HepG2 (cell line): Measurements from ENCODE around the gene RLN3. TPM values are rescaled to one million over a fixed set of nuclear protein-coding genes. Genes with fewer than 3 reads are reported as not detected.

Experiments used
- KDM1A ChIP-seq: IDR thresholded peaks from 2 replicates; pipeline ENCODE4 v1.6.1; 2016; ENCODE audit warnings: missing compliant biosample characterization
- MBD4 ChIP-seq: IDR thresholded peaks from 2 replicates; pipeline ENCODE4 v1.6.1; 2012; ENCODE audit warnings: low read length, inconsistent platforms, borderline replicate concordance
- NKX3-1 ChIP-seq: sonication (generic); formaldehyde crosslinking; IDR thresholded peaks from 2 replicates; pipeline ENCODE4 v1.5.0; 2020; ENCODE audit warnings: missing genetic modification reagents
- XBP1 ChIP-seq: sonication (generic); formaldehyde crosslinking; IDR thresholded peaks from 2 replicates; pipeline ENCODE4 v1.5.0; 2020; ENCODE audit warnings: missing genetic modification reagents
- ZNF569 ChIP-seq: sonication (generic); formaldehyde crosslinking; IDR thresholded peaks from 2 replicates; pipeline ENCODE4 v1.5.0; 2020; ENCODE audit warnings: mild to moderate bottlenecking, missing genetic modification reagents, moderate library complexity, borderline replicate concordance
- ZNF598 ChIP-seq: sonication (generic); formaldehyde crosslinking; IDR thresholded peaks from 2 replicates; pipeline ENCODE4 v1.5.1; 2020; ENCODE audit warnings: mild to moderate bottlenecking, missing genetic modification reagents, borderline replicate concordance
- ZNF672 ChIP-seq: sonication (generic); formaldehyde crosslinking; IDR thresholded peaks from 2 replicates; pipeline ENCODE4 v1.8.1; 2022; ENCODE audit warnings: missing genetic modification reagents
- polyA plus RNA-seq, 8 experiments: library from polyadenylated mRNA; depleted of rRNA in 3 of 8; stranded (reverse) in 7 of 8; unstranded in 1 of 8; fragments of >200 nt; fragmentation: Illumina TruSeq in 4 of 8; extraction: Trizol in 4 of 8; gene quantifications; 2 replicates each; pipeline versions ENCODE4 v1.2.1 to v1.2.3, GENCODE V29; 2011 to 2016; ENCODE audit warnings: low read depth in 4 of 8, missing spikeins in 1 of 8, mixed read lengths in 1 of 8; ENCODE audit not compliant: insufficient read depth in 1 of 8
- total RNA-seq, 5 experiments: library from RNA; depleted of rRNA; stranded (reverse); fragments of >200 nt; fragmentation: Illumina TruSeq; extraction: Trizol; gene quantifications; 2 replicates each; pipeline ENCODE4 v1.2.3, GENCODE V29; 2016; ENCODE audit warnings: low read depth in 1 of 5
- TF ChIP-seq, protein P1 (sequence below): sonication (generic); formaldehyde crosslinking; IDR thresholded peaks from 2 replicates; pipeline ENCODE4 v1.4.0; 2020; ENCODE audit warnings: missing genetic modification reagents
- TF ChIP-seq, protein P2 (sequence below): sonication (generic); formaldehyde crosslinking; IDR thresholded peaks from 2 replicates; pipeline ENCODE4 v1.9.0; 2021; ENCODE audit warnings: missing genetic modification reagents, borderline replicate concordance
- TF ChIP-seq, protein P3 (sequence below), 2 experiments: sonication (generic) in 1 of 2; formaldehyde crosslinking in 1 of 2; IDR thresholded peaks; 2 replicates each; pipeline versions ENCODE4 v1.6.1 to v1.9.0; 2014 to 2022; ENCODE audit warnings: antibody characterized with exemption in 1 of 2, borderline replicate concordance in 1 of 2, inconsistent platforms in 1 of 2, low read depth in 1 of 2, missing genetic modification reagents in 1 of 2
- TF ChIP-seq, protein P4 (sequence below): sonication (generic); formaldehyde crosslinking; IDR thresholded peaks from 2 replicates; pipeline ENCODE4; 2020; ENCODE audit warnings: missing genetic modification reagents, mild to moderate bottlenecking, borderline replicate concordance

Gene RLN3
- total and polyA plus RNA-seq, 2 of the 13 experiments (the other 11 are each of a cell fraction or from before 2014, with no cell fraction given): not detected

GRCh38 chr19:14006766-14007562 is 21.0 kb upstream of the RLN3 start (continued):
- TF ChIP-seq, protein P1, sequence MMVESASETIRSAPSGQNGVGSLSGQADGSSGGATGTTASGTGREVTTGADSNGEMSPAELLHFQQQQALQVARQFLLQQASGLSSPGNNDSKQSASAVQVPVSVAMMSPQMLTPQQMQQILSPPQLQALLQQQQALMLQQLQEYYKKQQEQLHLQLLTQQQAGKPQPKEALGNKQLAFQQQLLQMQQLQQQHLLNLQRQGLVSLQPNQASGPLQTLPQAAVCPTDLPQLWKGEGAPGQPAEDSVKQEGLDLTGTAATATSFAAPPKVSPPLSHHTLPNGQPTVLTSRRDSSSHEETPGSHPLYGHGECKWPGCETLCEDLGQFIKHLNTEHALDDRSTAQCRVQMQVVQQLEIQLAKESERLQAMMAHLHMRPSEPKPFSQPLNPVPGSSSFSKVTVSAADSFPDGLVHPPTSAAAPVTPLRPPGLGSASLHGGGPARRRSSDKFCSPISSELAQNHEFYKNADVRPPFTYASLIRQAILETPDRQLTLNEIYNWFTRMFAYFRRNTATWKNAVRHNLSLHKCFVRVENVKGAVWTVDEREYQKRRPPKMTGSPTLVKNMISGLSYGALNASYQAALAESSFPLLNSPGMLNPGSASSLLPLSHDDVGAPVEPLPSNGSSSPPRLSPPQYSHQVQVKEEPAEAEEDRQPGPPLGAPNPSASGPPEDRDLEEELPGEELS (CRISPR knock-in tag): no peak
- no peak for TF ChIP-seq NKX3-1 (CRISPR knock-in tag)
- peak; percentile 19; the same call in 1 of the 2 replicates for TF ChIP-seq ZNF598 (CRISPR knock-in tag)
- TF ChIP-seq, protein P2, sequence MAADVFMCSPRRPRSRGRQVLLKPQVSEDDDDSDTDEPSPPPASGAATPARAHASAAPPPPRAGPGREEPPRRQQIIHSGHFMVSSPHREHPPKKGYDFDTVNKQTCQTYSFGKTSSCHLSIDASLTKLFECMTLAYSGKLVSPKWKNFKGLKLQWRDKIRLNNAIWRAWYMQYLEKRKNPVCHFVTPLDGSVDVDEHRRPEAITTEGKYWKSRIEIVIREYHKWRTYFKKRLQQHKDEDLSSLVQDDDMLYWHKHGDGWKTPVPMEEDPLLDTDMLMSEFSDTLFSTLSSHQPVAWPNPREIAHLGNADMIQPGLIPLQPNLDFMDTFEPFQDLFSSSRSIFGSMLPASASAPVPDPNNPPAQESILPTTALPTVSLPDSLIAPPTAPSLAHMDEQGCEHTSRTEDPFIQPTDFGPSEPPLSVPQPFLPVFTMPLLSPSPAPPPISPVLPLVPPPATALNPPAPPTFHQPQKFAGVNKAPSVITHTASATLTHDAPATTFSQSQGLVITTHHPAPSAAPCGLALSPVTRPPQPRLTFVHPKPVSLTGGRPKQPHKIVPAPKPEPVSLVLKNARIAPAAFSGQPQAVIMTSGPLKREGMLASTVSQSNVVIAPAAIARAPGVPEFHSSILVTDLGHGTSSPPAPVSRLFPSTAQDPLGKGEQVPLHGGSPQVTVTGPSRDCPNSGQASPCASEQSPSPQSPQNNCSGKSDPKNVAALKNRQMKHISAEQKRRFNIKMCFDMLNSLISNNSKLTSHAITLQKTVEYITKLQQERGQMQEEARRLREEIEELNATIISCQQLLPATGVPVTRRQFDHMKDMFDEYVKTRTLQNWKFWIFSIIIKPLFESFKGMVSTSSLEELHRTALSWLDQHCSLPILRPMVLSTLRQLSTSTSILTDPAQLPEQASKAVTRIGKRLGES (CRISPR knock-in tag): no peak
- TF ChIP-seq, protein P3, sequence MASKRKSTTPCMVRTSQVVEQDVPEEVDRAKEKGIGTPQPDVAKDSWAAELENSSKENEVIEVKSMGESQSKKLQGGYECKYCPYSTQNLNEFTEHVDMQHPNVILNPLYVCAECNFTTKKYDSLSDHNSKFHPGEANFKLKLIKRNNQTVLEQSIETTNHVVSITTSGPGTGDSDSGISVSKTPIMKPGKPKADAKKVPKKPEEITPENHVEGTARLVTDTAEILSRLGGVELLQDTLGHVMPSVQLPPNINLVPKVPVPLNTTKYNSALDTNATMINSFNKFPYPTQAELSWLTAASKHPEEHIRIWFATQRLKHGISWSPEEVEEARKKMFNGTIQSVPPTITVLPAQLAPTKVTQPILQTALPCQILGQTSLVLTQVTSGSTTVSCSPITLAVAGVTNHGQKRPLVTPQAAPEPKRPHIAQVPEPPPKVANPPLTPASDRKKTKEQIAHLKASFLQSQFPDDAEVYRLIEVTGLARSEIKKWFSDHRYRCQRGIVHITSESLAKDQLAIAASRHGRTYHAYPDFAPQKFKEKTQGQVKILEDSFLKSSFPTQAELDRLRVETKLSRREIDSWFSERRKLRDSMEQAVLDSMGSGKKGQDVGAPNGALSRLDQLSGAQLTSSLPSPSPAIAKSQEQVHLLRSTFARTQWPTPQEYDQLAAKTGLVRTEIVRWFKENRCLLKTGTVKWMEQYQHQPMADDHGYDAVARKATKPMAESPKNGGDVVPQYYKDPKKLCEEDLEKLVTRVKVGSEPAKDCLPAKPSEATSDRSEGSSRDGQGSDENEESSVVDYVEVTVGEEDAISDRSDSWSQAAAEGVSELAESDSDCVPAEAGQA (IDR thresholded peaks at IDR 0.05; ENCODE audit: low read depth): peak; percentile 97
- TF ChIP-seq, protein P3 (CRISPR knock-in tag; IDR thresholded peaks at IDR 0.05; ENCODE audit: borderline replicate concordance): no peak
- no peak for TF ChIP-seq MBD4
- TF ChIP-seq ZNF672: no peak
- 0 out of 2 replicates have a peak, but pooled peaks have one; percentile 21 for TF ChIP-seq KDM1A (CRISPR knock-in tag)
- TF ChIP-seq, protein P4, sequence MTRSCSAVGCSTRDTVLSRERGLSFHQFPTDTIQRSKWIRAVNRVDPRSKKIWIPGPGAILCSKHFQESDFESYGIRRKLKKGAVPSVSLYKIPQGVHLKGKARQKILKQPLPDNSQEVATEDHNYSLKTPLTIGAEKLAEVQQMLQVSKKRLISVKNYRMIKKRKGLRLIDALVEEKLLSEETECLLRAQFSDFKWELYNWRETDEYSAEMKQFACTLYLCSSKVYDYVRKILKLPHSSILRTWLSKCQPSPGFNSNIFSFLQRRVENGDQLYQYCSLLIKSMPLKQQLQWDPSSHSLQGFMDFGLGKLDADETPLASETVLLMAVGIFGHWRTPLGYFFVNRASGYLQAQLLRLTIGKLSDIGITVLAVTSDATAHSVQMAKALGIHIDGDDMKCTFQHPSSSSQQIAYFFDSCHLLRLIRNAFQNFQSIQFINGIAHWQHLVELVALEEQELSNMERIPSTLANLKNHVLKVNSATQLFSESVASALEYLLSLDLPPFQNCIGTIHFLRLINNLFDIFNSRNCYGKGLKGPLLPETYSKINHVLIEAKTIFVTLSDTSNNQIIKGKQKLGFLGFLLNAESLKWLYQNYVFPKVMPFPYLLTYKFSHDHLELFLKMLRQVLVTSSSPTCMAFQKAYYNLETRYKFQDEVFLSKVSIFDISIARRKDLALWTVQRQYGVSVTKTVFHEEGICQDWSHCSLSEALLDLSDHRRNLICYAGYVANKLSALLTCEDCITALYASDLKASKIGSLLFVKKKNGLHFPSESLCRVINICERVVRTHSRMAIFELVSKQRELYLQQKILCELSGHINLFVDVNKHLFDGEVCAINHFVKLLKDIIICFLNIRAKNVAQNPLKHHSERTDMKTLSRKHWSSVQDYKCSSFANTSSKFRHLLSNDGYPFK (CRISPR knock-in tag): no peak
- no peak for TF ChIP-seq ZNF569 (CRISPR knock-in tag)
- TF ChIP-seq XBP1 (CRISPR knock-in tag): no peak
